Measurements from ENCODE around the gene PTPRN2. TPM values are rescaled to one million over a fixed set of nuclear protein-coding genes. Genes with fewer than 3 reads are reported as not detected.

The PTPRN2 gene
- total RNA-seq, 2 donors from 2014 or later, result 0.72 to 0.79 TPM

DNA sequence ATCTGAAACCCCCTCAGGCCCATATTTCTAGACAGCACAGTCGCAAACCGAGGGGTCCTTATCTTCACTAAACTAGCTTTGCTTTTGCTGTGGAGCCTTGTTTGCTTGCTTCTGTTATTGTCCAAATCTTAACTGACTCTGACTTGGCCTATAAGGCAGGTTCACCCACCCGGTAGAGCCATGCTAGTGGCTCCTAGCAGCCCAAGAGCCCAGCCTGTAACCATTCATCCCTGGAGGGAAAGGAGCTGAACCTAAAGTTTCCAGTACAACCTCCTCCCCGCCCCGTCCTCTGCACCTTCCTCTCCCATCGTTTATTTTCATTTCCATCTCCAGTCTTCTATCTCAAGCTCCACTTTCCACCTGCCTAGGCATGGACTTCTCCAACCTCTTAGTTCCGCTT lies 345.7 kb downstream of the PTPRN2 start:
- no peaks in the 10 kb centered on the region for H3K36me3 Mint-ChIP-seq (ENCODE audit: insufficient read depth in 2 of 2)
- H3K27ac Mint-ChIP-seq, result no peak overlapping the region
- no peaks in the 10 kb centered on the region for H3K4me1 Mint-ChIP-seq (ENCODE audit: low read depth)

GRCh38 chr7:158240801-158241200 lies 346.8 kb downstream of the PTPRN2 start:
- DNase-seq (no peak), ATAC-seq (replicated peaks in 1 of 2) (no peak)
- Mint-ChIP-seq H3K27me3 (ENCODE audit: low read depth) (no peaks in the 10 kb centered on the region), H3K4me3 (no peak overlapping the region), H3K36me3 (ENCODE audit: insufficient read depth in 2 of 2) (no peaks in the 10 kb centered on the region), H3K9me3 (no peaks in the 10 kb centered on the region), H3K4me1 (ENCODE audit: low read depth) (no peaks in the 10 kb centered on the region), H3K27ac (no peak overlapping the region)

More for the DNA sequence above, 345.7 kb downstream of the PTPRN2 start:
- ATAC-seq (replicated peaks in 1 of 2), result no peak
- H3K4me3 Mint-ChIP-seq, result no peak overlapping the region
- no peaks in the 10 kb centered on the region for H3K27me3 Mint-ChIP-seq (ENCODE audit: low read depth)
- H3K9me3 Mint-ChIP-seq, result no peaks in the 10 kb centered on the region
- no peak for DNase-seq

DNA sequence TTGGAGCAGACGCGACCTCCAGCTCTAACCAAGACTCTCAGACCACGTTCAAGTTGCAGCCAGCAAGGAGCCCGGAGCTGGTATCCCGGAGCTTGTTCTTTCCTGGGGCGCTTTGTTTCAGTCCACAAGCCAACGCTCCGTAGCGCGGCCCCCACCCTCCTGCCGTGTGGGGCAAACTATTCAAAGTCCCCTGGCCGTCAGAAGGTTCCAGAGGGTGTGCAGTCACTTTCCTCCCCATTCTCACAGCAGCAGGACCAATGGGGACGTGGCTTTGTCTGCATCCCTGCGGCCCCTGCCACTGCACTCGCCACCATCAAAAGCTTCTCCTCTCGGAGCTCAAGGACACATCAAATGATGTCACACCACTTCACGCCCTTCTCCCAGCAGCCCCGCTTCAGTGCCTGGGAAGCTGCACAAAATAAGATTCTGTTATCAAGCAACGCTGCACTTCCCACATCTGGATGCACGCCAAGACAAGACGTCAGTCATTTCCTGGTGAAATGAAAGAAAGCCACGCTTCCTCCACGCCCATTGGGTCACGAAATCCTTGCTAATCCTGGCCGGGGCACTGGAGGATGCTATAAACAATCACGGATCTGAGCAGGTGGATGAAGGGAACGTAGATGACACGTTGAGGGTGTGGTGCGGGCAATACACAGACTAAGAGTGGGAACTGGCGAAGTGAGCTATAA lies 348.2 kb downstream of the PTPRN2 start:
- Mint-ChIP-seq H3K4me1 (ENCODE audit: low read depth) (no peaks in the 10 kb centered on the region), H3K36me3 (ENCODE audit: insufficient read depth in 2 of 2) (no peaks in the 10 kb centered on the region), H3K27ac (no peak overlapping the region), H3K4me3 (no peak overlapping the region), H3K27me3 (ENCODE audit: low read depth) (no peaks in the 10 kb centered on the region), H3K9me3 (peaks cover 0 to 6% of the 10 kb centered on the region in 2 donors)
- no peak for ATAC-seq (replicated peaks in 1 of 2)
- no peak for DNase-seq

GRCh38 chr7:158238616-158239289 lies 348.9 kb downstream of the PTPRN2 start:
- H3K9me3 Mint-ChIP-seq, result peaks cover 0 to 6% of the 10 kb centered on the region in 2 donors
- DNase-seq, result no peak
- H3K27ac Mint-ChIP-seq, result no peak overlapping the region
- H3K27me3 Mint-ChIP-seq (ENCODE audit: low read depth), result no peaks in the 10 kb centered on the region
- no peak for ATAC-seq (replicated peaks in 1 of 2)
- H3K4me1 Mint-ChIP-seq (ENCODE audit: low read depth), result no peaks in the 10 kb centered on the region
- no peaks in the 10 kb centered on the region for H3K36me3 Mint-ChIP-seq (ENCODE audit: insufficient read depth in 2 of 2)
- no peak overlapping the region for H3K4me3 Mint-ChIP-seq

DNA sequence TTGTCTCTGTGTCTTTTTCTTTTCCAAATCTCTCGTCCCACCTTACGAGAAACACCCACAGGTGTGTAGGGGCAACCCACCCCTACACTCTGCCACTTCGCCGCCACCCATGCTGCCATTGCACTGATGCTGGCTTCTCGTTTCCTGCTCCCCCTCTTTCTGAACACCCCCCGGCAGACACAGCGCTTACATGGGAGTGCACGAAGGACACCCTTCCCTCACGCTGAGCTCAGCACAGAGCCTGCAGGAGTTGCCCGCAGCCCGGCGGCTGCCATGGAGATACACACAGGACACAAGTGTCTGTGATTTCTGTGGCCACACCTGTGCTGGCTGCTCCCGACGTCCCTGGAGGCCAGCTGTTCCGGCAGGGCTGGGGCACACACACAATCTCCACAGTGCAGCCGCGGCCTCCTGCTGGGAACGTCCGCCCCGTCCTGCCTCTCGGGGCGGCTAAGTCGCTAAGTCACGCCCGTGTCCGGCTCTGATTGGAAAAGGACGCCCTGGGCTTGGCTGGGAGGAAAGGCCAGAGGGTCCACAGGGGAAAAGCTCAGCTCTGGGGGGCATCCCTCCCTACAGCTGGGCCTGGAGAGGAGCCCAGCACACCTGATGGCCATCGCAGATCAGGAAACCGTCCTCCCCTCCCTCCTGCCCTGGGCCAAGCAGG lies 349.8 kb downstream of the PTPRN2 start:
- DNase-seq, result no peak
- no peak for ATAC-seq (replicated peaks in 1 of 2)
- Mint-ChIP-seq H3K9me3 (peaks cover 1 to 6% of the 10 kb centered on the region in 2 donors), H3K4me1 (ENCODE audit: low read depth) (no peaks in the 10 kb centered on the region), H3K27ac (no peak overlapping the region), H3K27me3 (ENCODE audit: low read depth) (no peaks in the 10 kb centered on the region), H3K4me3 (no peak overlapping the region), H3K36me3 (ENCODE audit: insufficient read depth in 2 of 2) (no peaks in the 10 kb centered on the region)

GRCh38 chr7:158236400-158236799 lies 351.2 kb downstream of the PTPRN2 start:
- DNase-seq, result no peak
- peaks cover 3 to 8% of the 10 kb centered on the region in 2 donors for H3K9me3 Mint-ChIP-seq
- H3K27me3 Mint-ChIP-seq (ENCODE audit: low read depth), result no peaks in the 10 kb centered on the region
- H3K27ac Mint-ChIP-seq, result no peak overlapping the region
- H3K4me3 Mint-ChIP-seq, result no peak overlapping the region
- no peaks in the 10 kb centered on the region for H3K4me1 Mint-ChIP-seq (ENCODE audit: low read depth)
- no peak for ATAC-seq (replicated peaks in 1 of 2)
- H3K36me3 Mint-ChIP-seq (ENCODE audit: insufficient read depth in 2 of 2), result peaks cover 0 to 2% of the 10 kb centered on the region in 2 donors

GRCh38 chr7:158235862-158236261 lies 351.8 kb downstream of the PTPRN2 start:
- no peaks in the 10 kb centered on the region for H3K27me3 Mint-ChIP-seq (ENCODE audit: low read depth)
- no peak overlapping the region for H3K4me3 Mint-ChIP-seq
- peaks cover 3 to 11% of the 10 kb centered on the region in 2 donors for H3K9me3 Mint-ChIP-seq
- ATAC-seq (replicated peaks in 1 of 2) (no peak), DNase-seq (no peak)
- no peaks in the 10 kb centered on the region for H3K4me1 Mint-ChIP-seq (ENCODE audit: low read depth)
- no peak overlapping the region for H3K27ac Mint-ChIP-seq
- peaks cover 0 to 2% of the 10 kb centered on the region in 2 donors for H3K36me3 Mint-ChIP-seq (ENCODE audit: insufficient read depth in 2 of 2)

DNA sequence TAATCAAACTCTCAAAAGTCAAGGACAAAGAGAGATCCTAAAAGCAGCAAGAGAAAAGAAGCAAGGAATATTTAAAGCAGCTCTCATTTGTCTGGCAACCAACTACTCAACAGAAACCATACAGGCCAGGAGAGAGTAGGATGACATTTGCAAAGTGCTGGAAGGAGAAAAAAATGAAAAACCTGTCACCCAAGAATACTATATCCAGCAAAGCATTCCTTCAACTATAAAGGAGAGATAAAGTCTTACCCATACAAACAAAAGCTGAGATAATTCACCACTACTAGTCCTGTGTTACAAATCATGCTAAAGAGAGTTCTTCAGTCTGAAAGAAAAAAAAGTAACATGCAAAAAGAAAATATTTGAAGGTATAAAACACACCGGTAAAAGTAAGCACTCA lies 357.7 kb downstream of the PTPRN2 start:
- Mint-ChIP-seq H3K27ac (no peak overlapping the region), H3K36me3 (ENCODE audit: insufficient read depth in 2 of 2) (peaks cover 5 to 10% of the 10 kb centered on the region in 2 donors), H3K4me3 (no peak overlapping the region), H3K9me3 (peaks cover 12 to 18% of the 10 kb centered on the region in 2 donors), H3K27me3 (ENCODE audit: low read depth) (no peaks in the 10 kb centered on the region), H3K4me1 (ENCODE audit: low read depth) (no peaks in the 10 kb centered on the region)
- ATAC-seq (replicated peaks in 1 of 2) (no peak), DNase-seq (no peak)

DNA sequence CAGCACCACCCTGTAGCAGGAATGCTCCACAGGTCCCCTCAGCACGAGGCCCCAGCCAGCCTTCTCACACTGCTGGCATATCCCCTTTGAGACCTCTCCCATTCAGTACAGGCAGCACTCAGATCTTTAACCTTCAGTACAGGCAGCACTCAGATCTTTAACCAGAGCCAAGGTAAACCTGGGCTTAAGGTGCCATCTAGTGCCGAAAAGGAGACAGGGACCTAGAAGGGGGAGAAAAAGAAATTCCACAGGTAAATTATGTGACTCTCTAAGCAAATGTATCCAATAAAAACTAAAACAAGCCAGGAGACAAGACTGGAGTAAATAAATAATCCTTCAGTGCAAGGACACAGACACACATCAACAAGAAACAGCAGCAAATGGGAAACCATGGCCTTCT lies 358.6 kb downstream of the PTPRN2 start:
- H3K27ac Mint-ChIP-seq, result no peak overlapping the region
- H3K4me1 Mint-ChIP-seq (ENCODE audit: low read depth), result no peaks in the 10 kb centered on the region
- peaks cover 11 to 18% of the 10 kb centered on the region in 2 donors for H3K9me3 Mint-ChIP-seq
- peaks cover 5 to 10% of the 10 kb centered on the region in 2 donors for H3K36me3 Mint-ChIP-seq (ENCODE audit: insufficient read depth in 2 of 2)
- H3K27me3 Mint-ChIP-seq (ENCODE audit: low read depth), result no peaks in the 10 kb centered on the region
- no peak overlapping the region for H3K4me3 Mint-ChIP-seq
- ATAC-seq (replicated peaks in 1 of 2) (no peak), DNase-seq (no peak)

- Mint-ChIP-seq H3K27me3 (ENCODE audit: low read depth) (no peaks in the 10 kb centered on the region), H3K27ac (no peak overlapping the region)
These were observed 359.5 kb downstream of the PTPRN2 start for GRCh38 chr7:158228131-158228530.

DNA sequence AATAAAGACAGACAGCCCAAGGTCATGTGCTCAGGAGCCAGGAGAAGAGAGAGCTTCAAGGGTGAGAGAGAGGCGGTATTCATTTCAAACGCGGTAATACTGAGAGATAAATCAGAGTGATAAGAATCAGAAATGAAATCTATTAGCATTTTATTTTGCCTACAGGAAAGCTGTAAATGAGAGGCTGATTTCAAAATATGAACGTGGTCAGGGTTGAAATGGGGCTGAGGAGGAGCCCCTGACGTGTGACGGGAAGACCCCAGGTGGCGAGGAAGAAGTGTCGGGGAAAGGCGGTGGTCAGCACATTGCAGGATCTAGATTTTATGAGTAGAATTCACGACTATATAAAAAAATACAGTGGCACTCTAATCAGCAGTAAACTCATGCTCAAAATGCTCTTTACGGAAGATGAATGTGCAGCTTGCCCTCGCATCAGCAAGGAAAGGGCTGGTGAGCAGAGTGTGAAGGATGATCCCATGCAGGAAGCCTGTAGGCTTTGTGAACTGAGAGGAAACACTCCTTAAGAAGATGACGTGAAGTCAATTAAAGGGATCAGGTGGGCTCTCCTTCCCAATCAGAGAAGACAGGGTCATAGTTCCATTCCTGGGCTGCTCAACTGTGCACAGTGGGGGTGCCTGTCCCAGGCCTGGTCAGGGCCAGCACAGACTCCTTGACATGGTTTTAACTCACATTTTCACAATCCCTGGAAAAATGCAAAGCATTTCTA lies 360.2 kb downstream of the PTPRN2 start:
- Mint-ChIP-seq H3K36me3 (ENCODE audit: insufficient read depth in 2 of 2) (peaks cover 5 to 10% of the 10 kb centered on the region in 2 donors), H3K27ac (no peak overlapping the region), H3K4me1 (ENCODE audit: low read depth) (no peaks in the 10 kb centered on the region), H3K9me3 (peaks cover 11 to 16% of the 10 kb centered on the region in 2 donors), H3K4me3 (no peak overlapping the region), H3K27me3 (ENCODE audit: low read depth) (no peaks in the 10 kb centered on the region)
- no peak for DNase-seq
- no peak for ATAC-seq (replicated peaks in 1 of 2)

More at GRCh38 chr7:158228131-158228530, 359.5 kb downstream of the PTPRN2 start:
- DNase-seq (no peak), ATAC-seq (replicated peaks in 1 of 2) (no peak)
- Mint-ChIP-seq H3K4me1 (ENCODE audit: low read depth) (no peaks in the 10 kb centered on the region), H3K36me3 (ENCODE audit: insufficient read depth in 2 of 2) (peaks cover 5 to 10% of the 10 kb centered on the region in 2 donors), H3K9me3 (peaks cover 11 to 18% of the 10 kb centered on the region in 2 donors), H3K4me3 (no peak overlapping the region)

GRCh38 chr7:158216198-158216597 lies 371.4 kb downstream of the PTPRN2 start:
- no peaks in the 10 kb centered on the region for H3K4me1 Mint-ChIP-seq (ENCODE audit: low read depth)
- no peak for DNase-seq
- no peak overlapping the region for H3K27ac Mint-ChIP-seq
- H3K4me3 Mint-ChIP-seq, result no peak overlapping the region
- H3K36me3 Mint-ChIP-seq (ENCODE audit: insufficient read depth in 2 of 2), result peaks cover 2 to 3% of the 10 kb centered on the region in 2 donors
- H3K27me3 Mint-ChIP-seq (ENCODE audit: low read depth), result no peaks in the 10 kb centered on the region
- ATAC-seq (replicated peaks in 1 of 2), result no peak
- H3K9me3 Mint-ChIP-seq, result peaks cover 12 to 13% of the 10 kb centered on the region in 2 donors

GRCh38 chr7:158209435-158209834 lies 378.2 kb downstream of the PTPRN2 start:
- Mint-ChIP-seq H3K4me1 (ENCODE audit: low read depth) (no peaks in the 10 kb centered on the region), H3K27ac (no peak overlapping the region), H3K27me3 (ENCODE audit: low read depth) (peaks cover 5% of the 10 kb centered on the region), H3K4me3 (no peak overlapping the region), H3K9me3 (peaks cover 4 to 8% of the 10 kb centered on the region in 2 donors), H3K36me3 (ENCODE audit: insufficient read depth in 2 of 2) (peaks cover 0 to 2% of the 10 kb centered on the region in 2 donors)
- no peak for DNase-seq
- ATAC-seq (replicated peaks in 1 of 2), result no peak
